Lung (tissue), 12 donors: ENCODE results near the gene RNF217. TPM values are rescaled to one million over a fixed set of nuclear protein-coding genes. Genes with fewer than 3 reads are reported as not detected.

Experiments used
- ATAC-seq: fragments of 200-7000 bp; cut with Tn5 transposase; one replicate; pipeline ENCODE4 v1.9.1; 2020; ENCODE audit warnings: moderate number of reproducible peaks; ENCODE audit not compliant: insufficient read depth, low FRiP score
- DNase-seq, 3 donors: peaks; one replicate each; pipeline ENCODE4 v3.0.0-alpha.2; 2013 to 2017
- H3K27ac ChIP-seq, 2 donors: one replicate each; pipeline ENCODE4 v1.5.1; 2013; ENCODE audit warnings: mild to moderate bottlenecking in 2 of 2, moderate library complexity in 2 of 2, control low read depth in 1 of 2, inconsistent platforms in 1 of 2, low read depth in 1 of 2, low read length in 1 of 2
- H3K27me3 ChIP-seq, 3 donors: one replicate each; pipeline ENCODE4 v1.5.1; 2013; ENCODE audit warnings: low read length in 2 of 3; ENCODE audit not compliant: control insufficient read depth in 3 of 3, insufficient read depth in 3 of 3
- H3K36me3 ChIP-seq, 4 donors: one replicate each; pipeline ENCODE4 v1.5.1; 2013; ENCODE audit warnings: low read length in 4 of 4, mild to moderate bottlenecking in 1 of 4, moderate library complexity in 1 of 4; ENCODE audit not compliant: control insufficient read depth in 4 of 4, insufficient read depth in 4 of 4
- H3K4me1 ChIP-seq, 5 donors: one replicate each; pipeline ENCODE4 v1.5.1; 2013; ENCODE audit warnings: low read length in 5 of 5, mild to moderate bottlenecking in 2 of 5, moderate library complexity in 1 of 5; ENCODE audit not compliant: control insufficient read depth in 5 of 5, insufficient read depth in 5 of 5
- H3K4me3 ChIP-seq: one replicate; pipeline ENCODE4 v1.5.1; 2013; ENCODE audit warnings: mild to moderate bottlenecking, control low read depth, moderate library complexity
- H3K9ac ChIP-seq, 2 donors: one replicate each; pipeline ENCODE4 v1.5.1; 2013; ENCODE audit warnings: low read length in 2 of 2, control low read depth in 1 of 2; ENCODE audit not compliant: insufficient read depth in 1 of 2
- H3K9me3 ChIP-seq, 4 donors: one replicate each; pipeline ENCODE4 v1.5.1; 2013; ENCODE audit warnings: low read length in 3 of 4, mild to moderate bottlenecking in 1 of 4, moderate library complexity in 1 of 4; ENCODE audit not compliant: control insufficient read depth in 4 of 4, insufficient read depth in 3 of 4
- CTCF ChIP-seq: IDR thresholded peaks from 2 replicates; pipeline ENCODE4 v1.5.1; 2012; ENCODE audit warnings: mild to moderate bottlenecking; ENCODE audit errors: control extremely low read depth, extremely low read depth
- WGBS, 2 donors: extraction: QIAGEN DNeasy Blood & Tissue Kit; methylation state at CpG; one replicate each; pipeline ENCODE4 v1.1.7; 2013; 5-methylcytosine and 5-hydroxymethylcytosine counted together
- polyA plus RNA-seq, 2 donors: library from polyadenylated mRNA; stranded (reverse); fragments of 200-250 nt; gene quantifications; one replicate each; pipeline ENCODE4 v1.2.1, GENCODE V29; 2013
- total RNA-seq, 2 donors: library from RNA; depleted of rRNA in 1 of 2; stranded (reverse); fragments of >200 nt in 1 of 2; gene quantifications; one replicate each; pipeline ENCODE4 v1.2.1, GENCODE V29; 2014 to 2021
- donor health status: control.
- donor health status: control.
- donor health status: Bipolar disorder and iron deficiency.
- donor health status: healthy.
- donor health status: DM: yes; HTN: yes; CAD: no.

The RNF217 gene
- total and polyA plus RNA-seq, 4 donors: 3.1 to 58.6 (median 13.6) TPM

DNA sequence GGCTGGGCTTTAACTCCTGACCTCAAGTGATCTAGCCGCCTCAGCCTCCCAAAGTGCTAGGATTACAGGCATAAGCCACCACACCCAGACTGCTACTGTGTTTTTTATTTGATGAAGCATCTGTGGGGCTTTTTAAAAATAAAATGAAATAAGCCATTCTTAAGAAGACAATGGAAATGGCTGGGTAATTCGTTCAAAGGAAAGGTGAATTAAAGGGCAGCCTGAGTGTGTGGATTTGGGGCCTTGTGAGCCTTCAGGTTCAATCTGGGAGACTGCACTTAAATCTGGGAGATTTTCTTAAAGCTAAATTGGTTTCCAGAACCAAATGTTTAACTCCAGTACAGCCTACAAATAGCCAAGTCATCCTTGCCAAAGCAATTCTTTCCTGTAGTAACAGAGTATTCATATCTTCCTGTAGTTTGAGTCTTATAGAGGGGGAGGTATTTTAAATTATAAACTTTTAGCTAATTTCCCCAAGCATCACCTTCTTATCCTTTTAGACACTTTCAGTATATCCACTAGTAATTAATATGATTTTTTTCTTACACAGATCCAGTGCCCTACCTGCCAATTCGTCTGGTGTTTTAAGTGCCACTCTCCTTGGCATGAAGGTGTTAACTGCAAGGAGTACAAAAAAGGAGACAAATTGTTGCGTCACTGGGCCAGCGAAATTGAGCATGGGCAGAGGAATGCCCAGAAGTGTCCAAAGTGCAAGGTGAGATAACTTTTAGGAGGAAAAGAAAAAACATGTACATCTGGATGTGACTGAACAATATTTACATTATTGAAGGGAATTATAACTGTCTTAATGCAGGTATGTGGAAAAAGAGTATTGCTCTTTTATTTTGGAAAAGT, 95.4 kb downstream of the RNF217 start:
- no peaks in the 10 kb centered on the region for H3K27me3 ChIP-seq
- no peak for ATAC-seq
- H3K9ac ChIP-seq: no peak overlapping the region
- H3K36me3 ChIP-seq: peaks cover 0 to 1% (median 0%) of the 10 kb centered on the region in 4 donors
- DNase-seq: no peak
- H3K27ac ChIP-seq: no peak overlapping the region
- H3K4me3 ChIP-seq: no peak overlapping the region
- TF ChIP-seq CTCF: no peak
- H3K4me1 ChIP-seq: no peaks in the 10 kb centered on the region
- 73 to 75% methylated on average over 5 of the region's 5 CpGs for WGBS, 2 donors
- H3K9me3 ChIP-seq: no peaks in the 10 kb centered on the region

- Histone ChIP-seq H3K9ac (no peak overlapping the region), H3K9me3 (no peaks in the 10 kb centered on the region), H3K27ac (no peak overlapping the region), H3K4me3 (no peak overlapping the region), H3K36me3 (peaks cover 0 to 1% (median 0%) of the 10 kb centered on the region in 4 donors), H3K27me3 (no peaks in the 10 kb centered on the region), H3K4me1 (no peaks in the 10 kb centered on the region)
- ATAC-seq: no peak
- no peak for DNase-seq
- WGBS, 2 donors: 89 to 97% methylated on average over 1 of the region's 1 CpG
- no peak for TF ChIP-seq CTCF
Measured at GRCh38 chr6:125058546-125058945, 96.3 kb downstream of the RNF217 start.

- Histone ChIP-seq H3K4me3 (no peak overlapping the region), H3K27ac (no peak overlapping the region), H3K27me3 (no peaks in the 10 kb centered on the region), H3K9me3 (no peaks in the 10 kb centered on the region), H3K4me1 (no peaks in the 10 kb centered on the region), H3K9ac (no peak overlapping the region), H3K36me3 (no peaks in the 10 kb centered on the region)
- no peak for ATAC-seq
- 51 to 80% methylated on average over 2 of the region's 2 CpGs for WGBS, 2 donors
- DNase-seq: no peak
- TF ChIP-seq CTCF: no peak
Measured at GRCh38 chr6:125063307-125063706, 101.1 kb downstream of the RNF217 start.

- no peak overlapping the region for H3K4me3 ChIP-seq
- WGBS, 2 donors: 62 to 86% methylated on average over 6 of the region's 6 CpGs
- no peaks in the 10 kb centered on the region for H3K9me3 ChIP-seq
- H3K27me3 ChIP-seq: no peaks in the 10 kb centered on the region
- H3K9ac ChIP-seq: no peak overlapping the region
- no peak overlapping the region for H3K27ac ChIP-seq
- ATAC-seq (no peak), DNase-seq (no peak)
- H3K36me3 ChIP-seq: no peaks in the 10 kb centered on the region
- H3K4me1 ChIP-seq: no peaks in the 10 kb centered on the region
- TF ChIP-seq CTCF: no peak
Measured at GRCh38 chr6:125066140-125066539, 103.9 kb downstream of the RNF217 start.
